ENCODE results near the gene MINPP1.
"Not testable (repeated sequence)": the region's sequence is repeated elsewhere in the genome, so short reads cannot be mapped to it uniquely, and the experiment has no call there.

The MINPP1 gene

GRCh38 chr10:87575851-87576250, 71.2 kb downstream of the MINPP1 start:
- DNase-seq (ENCODE audit: low spot score): no peak

- no peak for DNase-seq (ENCODE audit: low spot score)
These were observed 73.6 kb downstream of the MINPP1 start for GRCh38 chr10:87578160-87578841.

GRCh38 chr10:87578842-87579401, 74.2 kb downstream of the MINPP1 start:
- no peak for DNase-seq (ENCODE audit: low spot score)

- DNase-seq (ENCODE audit: low spot score): no peak
These were observed 74.9 kb downstream of the MINPP1 start for GRCh38 chr10:87579563-87579962.

GRCh38 chr10:87580016-87580415, 75.3 kb downstream of the MINPP1 start:
- no peak for DNase-seq (ENCODE audit: low spot score)

- no peak for DNase-seq (ENCODE audit: low spot score)
These were observed 81.1 kb downstream of the MINPP1 start for GRCh38 chr10:87585565-87586514.

GRCh38 chr10:87589645-87590051, 85.0 kb downstream of the MINPP1 start:
- no peak for DNase-seq (ENCODE audit: low spot score)

GRCh38 chr10:87590705-87591588, 86.3 kb downstream of the MINPP1 start:
- DNase-seq (ENCODE audit: low spot score): no peak

GRCh38 chr10:87591589-87591886, 86.8 kb downstream of the MINPP1 start:
- no peak for DNase-seq (ENCODE audit: low spot score)

GRCh38 chr10:87592920-87593319, 88.2 kb downstream of the MINPP1 start:
- not testable (repeated sequence) for DNase-seq (ENCODE audit: low spot score)

- no peak for DNase-seq (ENCODE audit: low spot score)
These were observed 89.0 kb downstream of the MINPP1 start for GRCh38 chr10:87593702-87594101.

GRCh38 chr10:87594181-87594580, 89.5 kb downstream of the MINPP1 start:
- DNase-seq (ENCODE audit: low spot score): no peak

GRCh38 chr10:87594864-87595263, 90.2 kb downstream of the MINPP1 start:
- DNase-seq (ENCODE audit: low spot score): no peak

GRCh38 chr10:87596351-87596750, 91.7 kb downstream of the MINPP1 start:
- DNase-seq (ENCODE audit: low spot score): no peak

GRCh38 chr10:87598700-87599099, 94.0 kb downstream of the MINPP1 start:
- no peak for DNase-seq (ENCODE audit: low spot score)

- DNase-seq (ENCODE audit: low spot score): no peak
These were observed 95.9 kb downstream of the MINPP1 start for GRCh38 chr10:87600581-87600980.

Data from CD4-positive, alpha-beta T cell treated with Interleukin-2 at 100 ng/mL for 4 hours (primary cell).